Osteoblast (primary cell): ENCODE data around the gene IL31. TPM values are rescaled to one million over a fixed set of nuclear protein-coding genes. Genes with fewer than 3 reads are reported as not detected.

Experiments used
- DNase-seq: peaks from one replicate; pipeline ENCODE4 v3.0.0; 2011; ENCODE audit warnings: low spot score, mixed read lengths; ENCODE audit not compliant: insufficient read length; ENCODE audit errors: missing footprints
- H2AFZ ChIP-seq: 2 replicates; pipeline ENCODE4 v1.6.0; 2011; ENCODE audit warnings: mild to moderate bottlenecking, low read length
- H3K27ac ChIP-seq: 2 replicates; pipeline ENCODE4 v1.5.1; 2011; ENCODE audit warnings: mild to moderate bottlenecking, low read depth, low read length, moderate library complexity
- H3K27me3 ChIP-seq: 2 replicates; pipeline ENCODE4 v1.6.0; 2012; ENCODE audit warnings: mild to moderate bottlenecking, control low read depth, inconsistent platforms, low read length, moderate library complexity; ENCODE audit not compliant: insufficient read depth
- H3K36me3 ChIP-seq: 2 replicates; pipeline ENCODE4 v1.5.1; 2011; ENCODE audit warnings: mild to moderate bottlenecking, low read length, control low read depth, moderate library complexity; ENCODE audit not compliant: insufficient read depth
- H3K4me1 ChIP-seq: 2 replicates; pipeline ENCODE4 v1.5.1; 2011; ENCODE audit warnings: mild to moderate bottlenecking, low read length, control low read depth, moderate library complexity; ENCODE audit not compliant: insufficient read depth
- H3K4me2 ChIP-seq: 2 replicates; pipeline ENCODE4 v1.6.0; 2011; ENCODE audit warnings: mild to moderate bottlenecking, low read length; ENCODE audit not compliant: insufficient read depth
- H3K4me3 ChIP-seq: fragments of 200-600 bp; sonication (generic); 3 replicates; pipeline ENCODE4 v1.5.1; 2012; ENCODE audit warnings: mild to moderate bottlenecking, low read length, inconsistent platforms; ENCODE audit not compliant: insufficient read depth
- H3K79me2 ChIP-seq: 2 replicates; pipeline ENCODE4 v1.6.0; 2012; ENCODE audit warnings: mild to moderate bottlenecking, low read length, control low read depth, inconsistent platforms; ENCODE audit not compliant: insufficient read depth
- H3K9me3 ChIP-seq: 2 replicates; pipeline ENCODE4 v1.5.1; 2011; ENCODE audit warnings: low read depth, low read length, control low read depth
- H4K20me1 ChIP-seq: 2 replicates; pipeline ENCODE4 v1.6.0; 2012; ENCODE audit warnings: mild to moderate bottlenecking, low read length, control low read depth; ENCODE audit not compliant: insufficient read depth
- total RNA-seq: library from RNA; depleted of rRNA; stranded (reverse); fragments of >200 nt; gene quantifications from 2 replicates; pipeline ENCODE4 v1.2.3, GENCODE V29; 2012
- TF ChIP-seq, protein P1 (sequence below): IDR thresholded peaks from 2 replicates; pipeline ENCODE4 v1.5.1; 2011; ENCODE audit warnings: mild to moderate bottlenecking, low read depth, low read length, moderate library complexity; ENCODE audit errors: extremely low read depth

Gene IL31
- total RNA-seq, 1 donor = not detected

DNA sequence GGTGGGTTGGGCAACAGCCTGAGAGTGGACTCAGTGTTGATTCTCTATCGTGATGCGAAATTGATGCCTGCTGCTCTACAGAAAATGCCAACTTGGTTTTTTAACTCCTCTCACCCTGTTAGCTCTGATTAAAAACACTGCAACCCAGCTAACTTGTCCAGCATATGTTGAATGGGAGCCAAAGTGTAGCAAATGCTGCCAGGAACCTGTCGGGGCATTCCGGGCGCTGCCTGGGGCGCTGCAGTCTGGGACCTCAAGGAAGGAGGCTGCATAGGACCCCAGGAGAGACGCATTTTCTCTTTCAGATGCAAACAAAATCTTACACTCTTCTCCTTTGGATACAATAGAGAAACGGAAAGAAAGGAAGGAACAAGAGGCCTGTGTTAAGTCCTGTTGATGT, 33.4 kb upstream of the IL31 start:
- Histone ChIP-seq H4K20me1 (peaks cover 14% of the 10 kb centered on the region), H3K36me3 (peaks cover 40% of the 10 kb centered on the region), H3K4me2 (no peak overlapping the region), H3K4me3 (no peak overlapping the region), H3K79me2 (no peaks in the 10 kb centered on the region), H3K9me3 (no peaks in the 10 kb centered on the region), H3K27me3 (peaks cover 30% of the 10 kb centered on the region), H3K4me1 (peaks cover 6% of the 10 kb centered on the region), H3K27ac (no peak overlapping the region), H2AFZ (no peak overlapping the region)
- TF ChIP-seq, protein P1, sequence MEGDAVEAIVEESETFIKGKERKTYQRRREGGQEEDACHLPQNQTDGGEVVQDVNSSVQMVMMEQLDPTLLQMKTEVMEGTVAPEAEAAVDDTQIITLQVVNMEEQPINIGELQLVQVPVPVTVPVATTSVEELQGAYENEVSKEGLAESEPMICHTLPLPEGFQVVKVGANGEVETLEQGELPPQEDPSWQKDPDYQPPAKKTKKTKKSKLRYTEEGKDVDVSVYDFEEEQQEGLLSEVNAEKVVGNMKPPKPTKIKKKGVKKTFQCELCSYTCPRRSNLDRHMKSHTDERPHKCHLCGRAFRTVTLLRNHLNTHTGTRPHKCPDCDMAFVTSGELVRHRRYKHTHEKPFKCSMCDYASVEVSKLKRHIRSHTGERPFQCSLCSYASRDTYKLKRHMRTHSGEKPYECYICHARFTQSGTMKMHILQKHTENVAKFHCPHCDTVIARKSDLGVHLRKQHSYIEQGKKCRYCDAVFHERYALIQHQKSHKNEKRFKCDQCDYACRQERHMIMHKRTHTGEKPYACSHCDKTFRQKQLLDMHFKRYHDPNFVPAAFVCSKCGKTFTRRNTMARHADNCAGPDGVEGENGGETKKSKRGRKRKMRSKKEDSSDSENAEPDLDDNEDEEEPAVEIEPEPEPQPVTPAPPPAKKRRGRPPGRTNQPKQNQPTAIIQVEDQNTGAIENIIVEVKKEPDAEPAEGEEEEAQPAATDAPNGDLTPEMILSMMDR = no peak
- DNase-seq = no peak

DNA sequence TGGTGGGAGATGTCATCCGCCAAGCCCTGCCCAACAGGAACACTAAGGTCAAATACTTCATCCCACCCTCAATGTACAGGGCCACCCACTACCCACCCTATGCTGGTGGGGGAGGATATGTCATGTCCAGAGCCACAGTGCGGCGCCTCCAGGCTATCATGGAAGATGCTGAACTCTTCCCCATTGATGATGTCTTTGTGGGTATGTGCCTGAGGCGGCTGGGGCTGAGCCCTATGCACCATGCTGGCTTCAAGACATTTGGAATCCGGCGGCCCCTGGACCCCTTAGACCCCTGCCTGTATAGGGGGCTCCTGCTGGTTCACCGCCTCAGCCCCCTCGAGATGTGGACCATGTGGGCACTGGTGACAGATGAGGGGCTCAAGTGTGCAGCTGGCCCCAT, 33.0 kb upstream of the IL31 start:
- H3K4me1 ChIP-seq = peaks cover 6% of the 10 kb centered on the region
- no peaks in the 10 kb centered on the region for H3K79me2 ChIP-seq
- no peak overlapping the region for H2AFZ ChIP-seq
- peaks cover 14% of the 10 kb centered on the region for H4K20me1 ChIP-seq
- DNase-seq = peak; percentile 66
- peaks cover 31% of the 10 kb centered on the region for H3K27me3 ChIP-seq
- TF ChIP-seq, protein P1 = no peak
- no peaks in the 10 kb centered on the region for H3K9me3 ChIP-seq
- peaks cover 36% of the 10 kb centered on the region for H3K36me3 ChIP-seq
- no peak overlapping the region for H3K27ac ChIP-seq
- no peak overlapping the region for H3K4me2 ChIP-seq
- H3K4me3 ChIP-seq = no peak overlapping the region

DNA sequence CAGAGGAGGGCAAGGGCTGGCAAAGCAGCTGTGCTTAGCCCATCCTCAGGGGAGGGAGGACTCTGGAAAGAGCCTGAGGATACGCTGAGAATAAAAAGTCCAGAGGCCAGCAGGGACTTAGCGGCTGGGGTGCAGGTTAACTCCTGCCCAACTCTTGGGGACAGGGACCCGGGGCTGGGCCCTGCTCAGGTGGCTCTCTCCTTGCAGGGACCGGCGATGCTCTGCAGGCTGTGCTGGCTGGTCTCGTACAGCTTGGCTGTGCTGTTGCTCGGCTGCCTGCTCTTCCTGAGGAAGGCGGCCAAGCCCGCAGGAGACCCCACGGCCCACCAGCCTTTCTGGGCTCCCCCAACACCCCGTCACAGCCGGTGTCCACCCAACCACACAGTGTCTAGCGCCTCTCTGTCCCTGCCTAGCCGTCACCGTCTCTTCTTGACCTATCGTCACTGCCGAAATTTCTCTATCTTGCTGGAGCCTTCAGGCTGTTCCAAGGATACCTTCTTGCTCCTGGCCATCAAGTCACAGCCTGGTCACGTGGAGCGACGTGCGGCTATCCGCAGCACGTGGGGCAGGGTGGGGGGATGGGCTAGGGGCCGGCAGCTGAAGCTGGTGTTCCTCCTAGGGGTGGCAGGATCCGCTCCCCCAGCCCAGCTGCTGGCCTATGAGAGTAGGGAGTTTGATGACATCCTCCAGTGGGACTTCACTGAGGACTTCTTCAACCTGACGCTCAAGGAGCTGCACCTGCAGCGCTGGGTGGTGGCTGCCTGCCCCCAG, 32.3 kb upstream of the IL31 start:
- peaks cover 14% of the 10 kb centered on the region for H4K20me1 ChIP-seq
- H2AFZ ChIP-seq = no peak overlapping the region
- H3K4me2 ChIP-seq = no peak overlapping the region
- H3K4me3 ChIP-seq = no peak overlapping the region
- H3K79me2 ChIP-seq = no peaks in the 10 kb centered on the region
- TF ChIP-seq, protein P1 = no peak
- no peaks in the 10 kb centered on the region for H3K9me3 ChIP-seq
- peak; percentile 64 for DNase-seq
- peaks cover 6% of the 10 kb centered on the region for H3K4me1 ChIP-seq
- peaks cover 31% of the 10 kb centered on the region for H3K27me3 ChIP-seq
- peaks cover 29% of the 10 kb centered on the region for H3K36me3 ChIP-seq
- no peak overlapping the region for H3K27ac ChIP-seq

DNA sequence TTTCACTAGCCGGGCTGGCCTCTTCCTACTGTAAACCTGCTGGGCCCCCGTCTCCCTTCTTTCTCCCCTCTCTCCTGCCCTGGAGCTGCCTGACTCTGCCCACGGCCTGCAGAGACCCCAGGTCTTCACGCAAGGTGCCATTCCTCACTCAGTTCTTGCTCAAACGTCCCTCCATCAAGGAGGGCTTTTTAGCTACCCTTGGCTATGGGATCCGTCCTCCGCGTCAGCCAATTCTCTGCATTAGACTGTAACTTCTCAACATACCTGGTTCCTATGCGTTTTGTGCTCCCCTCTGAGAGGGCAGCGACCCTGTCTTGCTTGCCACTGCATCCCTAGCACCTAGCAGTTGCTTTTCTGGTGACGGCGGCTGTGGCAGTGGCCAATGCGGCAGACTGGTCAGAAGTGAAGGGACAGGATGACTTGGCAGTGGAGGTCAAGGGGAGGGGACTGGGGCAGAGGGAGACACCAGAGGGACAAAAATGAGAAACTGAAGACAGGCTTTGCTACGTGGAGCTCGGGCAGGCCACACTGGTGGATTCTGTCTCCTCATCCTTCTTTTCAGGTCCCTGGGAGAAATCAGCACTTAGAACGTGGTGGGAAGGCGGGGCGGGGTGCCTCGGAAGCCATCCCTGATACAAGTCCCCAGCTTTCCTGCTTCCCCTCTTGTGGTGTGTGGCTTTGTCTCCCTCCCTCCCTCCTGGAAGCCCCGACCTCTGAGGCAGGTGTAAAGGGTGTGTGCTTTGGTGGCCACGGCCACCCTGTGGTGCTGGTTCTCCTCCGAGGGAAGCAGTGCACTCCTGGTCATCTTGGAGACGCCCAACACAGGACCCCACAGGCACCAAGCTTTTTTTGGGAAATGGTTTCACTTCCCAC, 31.3 kb upstream of the IL31 start:
- H3K79me2 ChIP-seq = no peaks in the 10 kb centered on the region
- H3K27ac ChIP-seq = no peak overlapping the region
- H3K36me3 ChIP-seq = peaks cover 22% of the 10 kb centered on the region
- no peak overlapping the region for H3K4me2 ChIP-seq
- H3K4me1 ChIP-seq = peaks cover 6% of the 10 kb centered on the region
- peaks cover 31% of the 10 kb centered on the region for H3K27me3 ChIP-seq
- no peak overlapping the region for H2AFZ ChIP-seq
- DNase-seq = peak; percentile 84
- H4K20me1 ChIP-seq = peaks cover 14% of the 10 kb centered on the region
- TF ChIP-seq, protein P1 = no peak
- H3K9me3 ChIP-seq = no peaks in the 10 kb centered on the region
- no peak overlapping the region for H3K4me3 ChIP-seq
